ENCODE results near the gene ZNF836.

ZNF836 gene

GRCh38 chr19:52197964-52198363, 26.5 kb upstream of the ZNF836 start:
- Histone ChIP-seq H3K36me3 (ENCODE audit: insufficient read depth, low read length) (peaks cover 93% of the 10 kb centered on the region), H2AFZ (ENCODE audit: low read depth, low read length) (no peak overlapping the region), H3K9me3 (ENCODE audit: low read length) (peaks cover 42% of the 10 kb centered on the region), H3K4me1 (ENCODE audit: insufficient read depth, low read length) (no peaks in the 10 kb centered on the region), H3K4me3 (ENCODE audit: low read length) (no peak overlapping the region), H3K27me3 (ENCODE audit: insufficient read depth, low read length) (no peaks in the 10 kb centered on the region)

GRCh38 chr19:52196256-52196967, 25.0 kb upstream of the ZNF836 start:
- Histone ChIP-seq H3K9me3 (ENCODE audit: low read length) (peaks cover 50% of the 10 kb centered on the region), H3K36me3 (ENCODE audit: insufficient read depth, low read length) (peaks cover 86% of the 10 kb centered on the region), H3K27me3 (ENCODE audit: insufficient read depth, low read length) (no peaks in the 10 kb centered on the region), H2AFZ (ENCODE audit: low read depth, low read length) (no peak overlapping the region), H3K4me1 (ENCODE audit: insufficient read depth, low read length) (peaks cover 4% of the 10 kb centered on the region), H3K4me3 (ENCODE audit: low read length) (no peak overlapping the region)

- no peak overlapping the region for H2AFZ ChIP-seq (ENCODE audit: low read depth, low read length)
- peaks cover 48% of the 10 kb centered on the region for H3K36me3 ChIP-seq (ENCODE audit: insufficient read depth, low read length)
- peak overlapping the region; percentile 96 for H3K4me3 ChIP-seq (ENCODE audit: low read length)
- H3K27me3 ChIP-seq (ENCODE audit: insufficient read depth, low read length): no peaks in the 10 kb centered on the region
- peaks cover 13% of the 10 kb centered on the region for H3K4me1 ChIP-seq (ENCODE audit: insufficient read depth, low read length)
- peaks cover 32% of the 10 kb centered on the region for H3K9me3 ChIP-seq (ENCODE audit: low read length)
Observed at GRCh38 chr19:52191951-52192350, 20.5 kb upstream of the ZNF836 start.

DNA sequence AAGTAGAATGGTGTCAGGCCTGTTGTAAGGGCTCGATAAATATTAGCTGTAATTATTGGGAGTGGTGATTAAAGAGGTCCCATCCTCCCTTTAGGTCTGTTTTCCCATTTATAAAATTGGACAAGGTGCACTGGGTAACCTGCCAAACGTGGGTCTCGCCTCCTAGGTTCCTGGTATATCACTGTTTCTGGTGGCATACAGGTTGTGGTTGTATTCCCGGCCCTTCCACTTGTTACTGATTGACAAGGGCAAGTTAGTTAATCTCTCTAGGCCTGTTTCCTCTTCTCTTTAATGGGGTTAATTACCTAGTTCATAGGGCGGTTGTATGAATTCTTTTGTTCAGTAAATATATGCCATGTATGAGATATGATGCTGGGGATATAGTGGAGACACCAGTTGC, 20.0 kb upstream of the ZNF836 start:
- peaks cover 13% of the 10 kb centered on the region for H3K4me1 ChIP-seq (ENCODE audit: insufficient read depth, low read length)
- peaks cover 43% of the 10 kb centered on the region for H3K36me3 ChIP-seq (ENCODE audit: insufficient read depth, low read length)
- H3K9me3 ChIP-seq (ENCODE audit: low read length): peaks cover 29% of the 10 kb centered on the region
- no peak overlapping the region for H2AFZ ChIP-seq (ENCODE audit: low read depth, low read length)
- H3K4me3 ChIP-seq (ENCODE audit: low read length): peak overlapping the region; percentile 96
- H3K27me3 ChIP-seq (ENCODE audit: insufficient read depth, low read length): no peaks in the 10 kb centered on the region

- Histone ChIP-seq H2AFZ (ENCODE audit: low read depth, low read length) (peak overlapping the region; percentile 44), H3K36me3 (ENCODE audit: insufficient read depth, low read length) (peaks cover 36% of the 10 kb centered on the region), H3K9me3 (ENCODE audit: low read length) (peaks cover 28% of the 10 kb centered on the region), H3K27me3 (ENCODE audit: insufficient read depth, low read length) (no peaks in the 10 kb centered on the region), H3K4me1 (ENCODE audit: insufficient read depth, low read length) (peaks cover 13% of the 10 kb centered on the region), H3K4me3 (ENCODE audit: low read length) (peak overlapping the region; percentile 96)
Observed at GRCh38 chr19:52190487-52191293, 19.3 kb upstream of the ZNF836 start.

- H3K9me3 ChIP-seq (ENCODE audit: low read length): peaks cover 24% of the 10 kb centered on the region
- peak within 1 kb of the TSS; percentile 44 for H2AFZ ChIP-seq (ENCODE audit: low read depth, low read length)
- H3K4me1 ChIP-seq (ENCODE audit: insufficient read depth, low read length): peaks cover 13% of the 10 kb centered on the region
- peak within 1 kb of the TSS; percentile 96 for H3K4me3 ChIP-seq (ENCODE audit: low read length)
- no peaks in the 10 kb centered on the region for H3K27me3 ChIP-seq (ENCODE audit: insufficient read depth, low read length)
- peaks cover 28% of the 10 kb centered on the region for H3K36me3 ChIP-seq (ENCODE audit: insufficient read depth, low read length)
Observed at GRCh38 chr19:52189735-52190486, 18.5 kb upstream of the ZNF836 start, which contains the start of gene PPP2R1A. Gene PPP2R1A, plus strand, starts transcription at chr19:52190052. Its CDS starts 45 bp downstream, at chr19:52190097.

- Histone ChIP-seq H3K27me3 (ENCODE audit: insufficient read depth, low read length) (no peaks in the 10 kb centered on the region), H3K36me3 (ENCODE audit: insufficient read depth, low read length) (peaks cover 20% of the 10 kb centered on the region), H3K9me3 (ENCODE audit: low read length) (peaks cover 15% of the 10 kb centered on the region), H3K4me3 (ENCODE audit: low read length) (peak overlapping the region; percentile 47), H2AFZ (ENCODE audit: low read depth, low read length) (peak overlapping the region; percentile 39), H3K4me1 (ENCODE audit: insufficient read depth, low read length) (peaks cover 13% of the 10 kb centered on the region)
Observed at GRCh38 chr19:52188822-52189734, 17.7 kb upstream of the ZNF836 start.

- Histone ChIP-seq H3K9me3 (ENCODE audit: low read length) (peaks cover 3% of the 10 kb centered on the region), H3K4me1 (ENCODE audit: insufficient read depth, low read length) (peaks cover 13% of the 10 kb centered on the region), H3K4me3 (ENCODE audit: low read length) (no peak overlapping the region), H3K27me3 (ENCODE audit: insufficient read depth, low read length) (no peaks in the 10 kb centered on the region), H3K36me3 (ENCODE audit: insufficient read depth, low read length) (peaks cover 3% of the 10 kb centered on the region), H2AFZ (ENCODE audit: low read depth, low read length) (no peak overlapping the region)
Observed at GRCh38 chr19:52187407-52187806, 16.0 kb upstream of the ZNF836 start.

GRCh38 chr19:52176574-52176973, 5.2 kb upstream of the ZNF836 start:
- Histone ChIP-seq H3K36me3 (ENCODE audit: insufficient read depth, low read length) (no peaks in the 10 kb centered on the region), H3K4me1 (ENCODE audit: insufficient read depth, low read length) (peaks cover 10% of the 10 kb centered on the region), H3K9me3 (ENCODE audit: low read length) (peaks cover 8% of the 10 kb centered on the region), H3K27me3 (ENCODE audit: insufficient read depth, low read length) (no peaks in the 10 kb centered on the region), H3K4me3 (ENCODE audit: low read length) (no peak overlapping the region), H2AFZ (ENCODE audit: low read depth, low read length) (no peak overlapping the region)

DNA sequence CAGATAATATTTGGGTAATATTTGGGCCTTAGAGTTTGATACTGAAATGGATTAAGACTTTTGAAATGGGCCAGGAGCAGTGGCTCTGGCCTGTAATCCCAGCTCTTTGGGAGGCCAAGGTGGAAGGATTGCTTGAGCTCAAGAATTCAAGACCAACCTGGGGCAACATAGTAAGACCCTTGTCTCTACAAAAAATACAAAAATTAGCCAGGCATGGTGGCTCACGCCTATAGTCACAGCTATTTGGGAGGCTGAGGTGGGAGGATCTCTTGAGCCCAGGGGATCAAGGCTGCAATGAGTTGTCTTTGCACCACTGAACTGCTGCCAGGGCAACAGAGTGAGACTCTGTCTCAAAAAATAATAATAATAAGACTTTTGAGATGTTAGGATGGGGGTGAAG, 926 bp upstream of the ZNF836 start:
- Histone ChIP-seq H3K36me3 (ENCODE audit: insufficient read depth, low read length) (no peaks in the 10 kb centered on the region), H2AFZ (ENCODE audit: low read depth, low read length) (no peak overlapping the region), H3K9me3 (ENCODE audit: low read length) (peaks cover 14% of the 10 kb centered on the region), H3K27me3 (ENCODE audit: insufficient read depth, low read length) (no peaks in the 10 kb centered on the region), H3K4me1 (ENCODE audit: insufficient read depth, low read length) (peaks cover 10% of the 10 kb centered on the region), H3K4me3 (ENCODE audit: low read length) (no peak overlapping the region)

DNA sequence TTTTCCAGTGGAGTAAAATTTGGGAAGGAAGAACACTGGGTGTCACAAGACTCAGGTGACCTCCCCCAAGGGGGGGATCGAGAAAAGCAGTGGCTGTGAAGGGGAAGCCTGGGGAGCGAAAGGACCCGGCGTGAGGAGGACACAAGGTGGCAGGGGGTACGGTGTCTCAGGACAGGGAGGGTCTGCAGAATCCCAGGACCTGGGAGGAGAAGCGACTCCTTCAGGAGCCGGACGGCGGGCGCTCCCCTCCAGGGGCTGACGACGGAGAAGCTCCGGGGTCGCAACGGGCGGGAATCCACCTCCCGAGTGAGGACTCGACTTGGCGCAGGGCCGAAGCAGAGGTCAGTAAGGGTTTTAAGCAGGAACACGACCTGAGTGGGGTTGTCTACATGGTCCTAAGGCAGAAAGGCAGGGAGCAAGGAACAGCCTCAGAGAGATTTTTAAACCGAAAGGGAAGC, 529 bp downstream of the ZNF836 start:
- Histone ChIP-seq H3K4me3 (ENCODE audit: low read length) (peak overlapping the region; percentile 51), H3K4me1 (ENCODE audit: insufficient read depth, low read length) (no peaks in the 10 kb centered on the region), H3K9me3 (ENCODE audit: low read length) (peaks cover 14% of the 10 kb centered on the region), H3K27me3 (ENCODE audit: insufficient read depth, low read length) (no peaks in the 10 kb centered on the region), H3K36me3 (ENCODE audit: insufficient read depth, low read length) (no peaks in the 10 kb centered on the region), H2AFZ (ENCODE audit: low read depth, low read length) (peak overlapping the region; percentile 65)

DNA sequence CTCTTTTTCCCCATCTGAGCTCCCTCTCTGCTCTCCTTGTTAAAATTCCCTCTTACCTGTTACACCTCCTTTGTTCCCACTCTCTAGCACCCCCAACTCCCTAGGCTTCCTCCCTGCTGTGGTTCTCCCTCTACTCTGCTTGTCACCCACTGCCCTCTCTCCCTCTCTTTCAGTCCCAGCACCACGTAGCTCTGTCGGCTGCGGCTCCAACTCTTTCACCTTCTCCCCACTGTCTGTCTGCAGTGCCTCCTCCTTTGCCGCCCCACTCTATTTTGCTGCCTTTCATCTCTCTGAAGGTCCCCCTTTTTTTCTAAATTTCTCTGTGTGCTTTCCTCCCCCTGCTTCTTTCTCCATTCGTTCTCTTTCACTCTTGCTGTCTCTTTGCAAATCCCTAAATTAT, 1.1 kb downstream of the ZNF836 start:
- H3K9me3 ChIP-seq (ENCODE audit: low read length): peaks cover 13% of the 10 kb centered on the region
- no peaks in the 10 kb centered on the region for H3K36me3 ChIP-seq (ENCODE audit: insufficient read depth, low read length)
- no peak overlapping the region for H3K4me3 ChIP-seq (ENCODE audit: low read length)
- no peaks in the 10 kb centered on the region for H3K4me1 ChIP-seq (ENCODE audit: insufficient read depth, low read length)
- H3K27me3 ChIP-seq (ENCODE audit: insufficient read depth, low read length): no peaks in the 10 kb centered on the region
- H2AFZ ChIP-seq (ENCODE audit: low read depth, low read length): no peak overlapping the region
